Frontal cortex (tissue), 4 donors: ENCODE measurements around the gene SLC11A1. TPM values are rescaled to one million over a fixed set of nuclear protein-coding genes. Genes with fewer than 3 reads are reported as not detected.

Experiments used
- DNase-seq, 2 donors: peaks; one replicate each; pipeline ENCODE4 v3.0.0; 2012; ENCODE audit warnings: low spot score in 2 of 2
- FAIRE-seq: peaks from 2 replicates; lab custom pipeline; 2012; peaks lifted over from hg19 to GRCh38; lab: Jason Lieb, UNC
- total RNA-seq: library from RNA; depleted of rRNA; stranded (reverse); fragments of >200 nt; gene quantifications from one replicate; pipeline ENCODE4 v1.2.3, GENCODE V29; 2014
- donor health status: control.
- donor health status: control.
- donor health status: control.

The SLC11A1 gene, protein sequence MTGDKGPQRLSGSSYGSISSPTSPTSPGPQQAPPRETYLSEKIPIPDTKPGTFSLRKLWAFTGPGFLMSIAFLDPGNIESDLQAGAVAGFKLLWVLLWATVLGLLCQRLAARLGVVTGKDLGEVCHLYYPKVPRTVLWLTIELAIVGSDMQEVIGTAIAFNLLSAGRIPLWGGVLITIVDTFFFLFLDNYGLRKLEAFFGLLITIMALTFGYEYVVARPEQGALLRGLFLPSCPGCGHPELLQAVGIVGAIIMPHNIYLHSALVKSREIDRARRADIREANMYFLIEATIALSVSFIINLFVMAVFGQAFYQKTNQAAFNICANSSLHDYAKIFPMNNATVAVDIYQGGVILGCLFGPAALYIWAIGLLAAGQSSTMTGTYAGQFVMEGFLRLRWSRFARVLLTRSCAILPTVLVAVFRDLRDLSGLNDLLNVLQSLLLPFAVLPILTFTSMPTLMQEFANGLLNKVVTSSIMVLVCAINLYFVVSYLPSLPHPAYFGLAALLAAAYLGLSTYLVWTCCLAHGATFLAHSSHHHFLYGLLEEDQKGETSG
- total RNA-seq = 0.82 TPM

DNA sequence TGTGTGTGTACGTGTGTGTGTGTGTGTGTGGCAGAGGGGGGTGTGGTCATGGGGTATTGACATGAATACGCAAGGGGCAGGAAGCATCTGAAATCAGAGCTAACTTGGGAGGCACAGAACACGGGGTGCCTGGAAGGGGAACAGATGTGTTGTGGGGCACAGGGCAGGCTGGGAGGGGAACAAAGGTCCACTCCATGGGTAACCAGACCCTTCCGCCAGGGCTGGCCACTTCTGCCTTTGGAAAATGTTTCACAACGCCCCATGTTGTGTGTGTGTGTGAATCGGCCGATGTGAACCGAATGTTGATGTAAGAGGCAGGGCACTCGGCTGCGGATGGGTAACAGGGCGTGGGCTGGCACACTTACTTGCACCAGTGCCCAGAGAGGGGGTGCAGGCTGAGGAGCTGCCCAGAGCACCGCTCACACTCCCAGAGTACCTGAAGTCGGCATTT, at the start of gene SLC11A1:
SLC11A1 (plus strand) TSS at position 358 of the 451 bp plus-strand sequence. CDS start 96 bp downstream, outside the sequence.
- DNase-seq = no peak
- no peak for FAIRE-seq

DNA sequence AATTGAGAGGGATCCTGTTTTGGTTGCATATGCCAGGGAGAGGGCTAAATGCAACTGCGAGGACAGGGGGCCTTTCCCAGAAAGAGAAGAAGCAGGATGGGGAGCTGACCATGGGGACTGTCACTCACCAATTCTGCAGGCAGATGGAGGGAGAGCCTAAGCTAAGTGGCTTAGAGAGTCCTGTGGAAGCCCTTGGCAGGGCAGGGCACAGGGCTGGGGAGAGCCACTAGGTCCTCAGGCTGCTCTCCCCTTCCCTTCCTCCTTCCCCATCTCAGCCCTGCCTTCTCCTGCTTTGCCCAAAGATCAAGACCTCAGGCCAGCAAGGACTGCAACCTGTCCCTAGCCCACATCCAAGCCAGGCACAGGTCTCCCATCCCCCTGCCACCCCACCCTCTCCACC, 49.8 kb upstream of the SLC11A1 start:
- FAIRE-seq (no peak), DNase-seq (no peak)

DNA sequence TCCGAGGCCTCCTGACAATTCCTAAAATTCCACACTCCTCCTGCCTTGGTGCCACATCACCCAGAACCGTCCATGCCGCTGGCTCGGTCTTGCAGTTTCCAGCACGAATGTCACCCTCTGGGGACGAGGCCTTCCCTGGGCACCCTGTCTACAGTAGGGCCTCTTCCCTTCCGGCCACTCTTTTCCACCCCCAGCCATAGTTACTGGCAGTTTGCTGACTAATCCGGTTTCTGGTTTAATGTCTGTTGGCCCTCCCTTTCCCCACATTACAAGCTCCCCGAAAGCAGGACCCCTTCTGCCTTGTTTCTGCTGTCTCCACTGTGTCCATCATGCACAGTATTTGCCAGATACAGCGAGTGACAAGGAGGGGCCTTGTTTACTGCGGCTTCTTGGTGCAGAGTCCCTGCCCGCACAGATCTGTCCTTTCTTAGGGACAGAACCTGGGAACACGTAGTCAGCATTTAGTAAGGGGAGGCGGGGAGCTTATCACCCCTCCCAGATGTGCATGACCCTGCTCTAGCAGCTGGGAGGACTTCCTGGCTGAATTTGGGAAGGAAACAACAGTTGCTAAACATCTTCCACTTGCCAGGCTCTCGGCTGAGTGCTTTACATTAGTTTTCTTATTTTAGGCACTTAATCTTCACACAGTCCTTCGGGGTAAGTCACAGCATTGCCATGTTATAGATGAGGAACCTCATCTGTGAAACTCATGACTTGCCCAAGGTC, 49.0 kb upstream of the SLC11A1 start:
- FAIRE-seq = no peak

DNA sequence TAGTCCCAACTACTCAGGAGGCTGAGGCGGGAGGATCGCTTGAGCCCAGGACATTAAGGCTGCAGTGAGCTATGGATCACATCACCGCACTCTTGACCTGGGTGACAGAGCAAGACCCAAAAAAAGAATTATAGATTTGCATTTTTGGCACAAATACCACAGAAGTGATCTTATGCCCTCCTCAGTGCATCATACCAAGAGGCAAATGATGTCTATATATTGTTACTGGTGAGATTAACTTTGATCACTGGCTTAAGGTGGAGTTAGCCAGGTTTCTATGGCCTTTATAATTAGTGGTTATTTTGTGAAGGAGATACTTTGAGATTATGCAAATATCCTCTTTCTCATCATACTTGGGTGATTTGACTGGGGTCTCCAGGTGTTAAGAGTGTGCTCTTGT, 47.5 kb upstream of the SLC11A1 start:
- FAIRE-seq (no peak), DNase-seq (no peak)

More for the DNA sequence above, 49.0 kb upstream of the SLC11A1 start:
- DNase-seq = no peak

DNA sequence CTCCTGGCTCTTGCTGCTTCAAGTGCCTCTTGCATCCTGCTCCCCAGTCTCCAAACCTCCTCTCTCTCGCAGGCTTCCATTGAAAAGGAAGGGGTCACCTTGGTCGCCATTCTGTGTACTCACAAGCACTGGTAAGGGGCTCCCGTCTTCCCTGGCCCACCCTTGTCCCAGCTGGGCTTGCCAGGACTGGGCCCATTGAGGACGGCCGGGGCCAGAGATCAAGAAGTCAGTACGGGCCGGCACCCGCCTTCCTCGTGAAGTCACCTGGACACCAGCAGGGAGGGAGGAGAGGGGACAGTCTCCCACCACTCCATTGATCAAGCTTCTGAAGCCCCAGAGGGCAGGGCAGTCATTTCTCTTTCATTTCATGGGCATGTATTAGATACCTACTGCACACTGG, 41.4 kb upstream of the SLC11A1 start:
- FAIRE-seq (no peak), DNase-seq (no peak)

DNA sequence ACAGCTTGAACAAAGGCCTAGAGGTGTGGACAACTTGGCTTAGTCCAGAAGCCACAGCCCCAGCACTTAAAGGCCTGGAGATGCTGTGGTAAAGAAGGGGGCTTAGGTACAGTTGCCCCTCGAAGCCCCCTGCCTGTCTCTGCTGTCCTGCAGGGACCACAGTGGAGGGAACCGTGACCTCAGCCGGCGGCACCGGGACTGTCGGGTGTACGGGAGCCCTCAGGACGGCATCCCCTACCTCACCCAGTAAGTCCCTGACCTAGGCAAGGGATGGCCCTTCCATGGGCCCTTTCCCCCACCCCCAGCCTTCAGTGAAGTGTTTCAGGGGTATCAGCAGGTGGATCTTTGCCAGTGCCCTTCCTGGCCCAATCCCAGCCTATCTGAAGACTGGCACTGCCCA, 40.7 kb upstream of the SLC11A1 start:
- FAIRE-seq (no peak), DNase-seq (no peak)

DNA sequence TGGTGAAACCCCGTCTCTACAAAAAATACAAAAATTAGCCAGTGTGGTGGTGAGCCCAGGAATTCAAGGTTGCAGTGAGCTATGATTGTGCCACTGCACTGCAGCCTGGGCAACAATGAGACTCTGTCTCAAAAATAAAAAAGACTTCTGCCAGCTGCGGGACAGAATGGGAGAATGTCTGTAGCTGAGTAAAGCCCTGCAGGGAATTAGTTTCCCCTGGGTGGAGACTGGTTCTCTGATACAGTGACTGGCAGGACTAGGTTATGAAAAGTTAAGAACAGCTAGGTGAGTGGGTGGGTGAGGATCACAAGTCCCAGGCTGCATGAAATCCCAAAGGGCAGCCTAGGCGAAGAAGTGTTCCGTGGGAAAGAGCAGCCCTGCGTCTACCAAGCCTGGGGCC, 39.2 kb upstream of the SLC11A1 start:
- no peak for FAIRE-seq

DNA sequence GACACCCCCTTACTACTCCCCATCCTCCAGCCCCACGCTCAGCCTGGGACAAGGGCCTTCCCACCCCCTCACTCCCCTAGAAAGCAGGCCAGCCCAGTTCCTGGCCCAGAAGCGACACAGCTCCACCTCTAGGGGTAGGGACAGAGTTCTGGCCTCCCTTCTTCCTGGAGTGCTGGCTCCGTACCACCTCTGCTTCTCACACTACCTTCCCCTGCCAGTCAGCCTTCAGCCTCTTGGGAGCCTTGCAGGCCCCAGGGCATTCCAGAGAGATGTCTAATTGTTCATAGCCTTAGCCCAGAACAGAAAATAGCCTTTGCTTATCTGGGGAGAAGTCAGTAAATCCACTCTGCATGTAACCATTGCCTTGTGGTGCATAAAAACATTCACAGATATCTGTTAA, 38.5 kb upstream of the SLC11A1 start:
- DNase-seq (no peak), FAIRE-seq (no peak)

More for the DNA sequence above, 39.2 kb upstream of the SLC11A1 start:
- no peak for DNase-seq

DNA sequence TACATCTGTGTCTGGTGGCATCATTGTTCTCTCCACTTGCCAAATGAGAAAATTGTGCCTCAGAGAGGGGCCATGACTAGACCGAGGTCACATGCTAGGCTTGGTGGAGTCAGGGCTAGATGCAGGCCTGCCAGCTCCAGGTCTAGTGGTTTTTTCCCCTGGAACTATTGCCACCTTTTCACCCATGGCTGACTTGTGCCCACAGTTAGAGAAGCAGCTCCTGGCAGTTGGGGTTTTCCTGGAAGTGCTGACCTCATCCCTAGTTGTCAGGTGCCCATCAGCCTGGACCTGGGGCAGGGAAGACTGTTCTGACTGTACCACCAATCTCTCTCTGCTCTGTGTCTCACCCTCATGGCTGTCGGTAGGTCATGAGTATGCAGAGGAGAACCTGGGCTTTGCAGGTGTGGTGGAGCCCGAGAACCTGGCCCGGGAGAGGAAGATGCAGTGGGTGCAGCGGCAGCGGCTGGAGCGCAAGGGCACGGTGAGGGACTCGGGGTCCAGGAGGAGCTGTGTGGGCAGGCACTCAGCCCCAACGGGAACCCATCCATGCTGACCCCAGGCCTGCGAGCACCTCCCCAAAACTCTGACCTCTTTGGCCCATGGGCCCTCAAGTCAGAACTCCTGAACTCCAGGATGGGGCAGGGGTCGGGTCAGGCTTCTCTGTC, 37.9 kb upstream of the SLC11A1 start:
- FAIRE-seq = no peak

DNA sequence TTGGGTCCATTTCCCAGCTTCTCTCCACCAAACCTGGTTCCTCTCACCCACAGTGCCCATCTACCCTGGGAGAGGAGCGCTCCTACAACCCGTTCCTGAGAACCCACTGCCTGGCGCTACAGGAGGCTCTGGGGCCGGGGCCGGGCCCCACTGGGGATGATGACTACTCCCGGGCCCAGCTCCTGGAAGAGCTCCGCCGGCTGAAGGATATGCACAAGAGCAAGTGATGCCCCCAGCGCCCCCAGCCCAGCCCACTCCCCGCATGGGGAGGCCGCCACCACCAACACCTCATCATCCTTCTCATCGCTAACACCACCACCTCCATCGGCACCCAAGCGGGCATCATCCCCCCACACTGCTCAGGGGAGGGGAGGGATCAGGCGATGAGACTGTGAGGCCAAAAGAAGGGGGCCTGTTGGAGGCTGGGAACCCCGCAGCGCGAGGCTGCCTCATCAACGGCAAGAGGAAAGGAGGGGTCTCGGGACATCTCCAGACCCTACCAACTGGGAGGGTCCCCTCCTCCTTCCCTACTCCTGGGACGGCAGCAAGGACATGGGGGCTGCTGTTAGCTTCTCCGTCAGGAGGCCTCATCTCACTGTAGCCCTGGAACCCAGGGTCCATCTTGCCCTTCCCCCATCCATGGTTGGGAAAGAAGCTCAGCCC, 37.2 kb upstream of the SLC11A1 start:
- DNase-seq = no peak
- no peak for FAIRE-seq

More for the DNA sequence above, 37.9 kb upstream of the SLC11A1 start:
- DNase-seq = no peak

DNA sequence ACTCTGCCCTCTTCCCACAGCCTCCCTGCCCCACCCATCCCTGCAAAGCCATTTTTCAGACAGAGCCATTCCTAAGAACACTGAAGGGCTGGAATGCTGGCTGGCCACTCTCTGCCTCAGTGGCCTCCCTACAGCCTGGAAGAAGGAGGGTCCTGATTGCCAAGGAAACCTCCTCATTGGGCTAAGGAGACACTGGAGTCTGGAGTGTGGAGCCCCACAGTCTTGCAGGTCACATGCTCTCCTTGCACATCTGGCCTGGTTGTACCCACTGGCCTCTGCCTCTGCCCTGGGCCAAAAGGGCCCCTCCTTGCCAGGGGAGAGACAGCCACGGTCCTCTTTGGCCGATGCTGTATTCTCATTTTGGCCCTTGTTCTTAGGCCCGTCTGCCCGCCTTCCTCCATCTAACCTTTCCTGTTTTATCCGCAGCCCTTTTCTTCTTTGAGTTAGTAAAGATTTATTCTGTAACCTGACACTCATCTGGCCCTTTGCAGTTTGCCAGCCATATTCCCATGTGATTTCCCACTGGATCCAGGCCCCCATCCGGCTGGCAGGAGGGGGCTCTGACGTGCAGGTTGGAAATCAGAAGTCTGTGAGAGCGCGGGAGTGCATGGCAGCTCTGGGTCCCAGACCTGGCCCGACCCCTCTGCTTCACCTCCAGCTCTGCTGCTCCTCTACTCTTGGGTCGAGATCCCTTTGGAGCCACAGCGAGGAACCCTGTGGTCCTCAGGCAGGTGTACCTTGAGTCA, 36.4 kb upstream of the SLC11A1 start:
- no peak for FAIRE-seq
- no peak for DNase-seq

DNA sequence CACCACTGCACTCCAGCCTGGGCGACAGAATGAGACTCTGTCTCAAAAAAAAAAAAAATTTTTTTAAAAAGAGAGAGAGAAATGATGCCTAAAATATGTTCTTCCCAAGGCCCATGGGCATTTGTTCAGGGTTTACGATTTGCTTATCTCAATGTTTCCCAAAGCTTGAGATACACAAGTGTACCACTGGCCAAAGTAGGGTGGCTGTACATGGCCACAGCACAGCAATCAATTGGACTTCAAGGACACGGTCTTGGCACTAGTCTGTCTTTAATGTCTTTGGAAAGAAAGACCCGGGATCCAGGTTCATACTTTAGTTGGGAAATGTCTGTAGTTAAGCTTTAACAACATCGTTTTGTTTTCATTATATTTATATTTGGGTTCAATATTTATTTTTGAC, 34.9 kb upstream of the SLC11A1 start:
- no peak for FAIRE-seq
- DNase-seq = no peak

DNA sequence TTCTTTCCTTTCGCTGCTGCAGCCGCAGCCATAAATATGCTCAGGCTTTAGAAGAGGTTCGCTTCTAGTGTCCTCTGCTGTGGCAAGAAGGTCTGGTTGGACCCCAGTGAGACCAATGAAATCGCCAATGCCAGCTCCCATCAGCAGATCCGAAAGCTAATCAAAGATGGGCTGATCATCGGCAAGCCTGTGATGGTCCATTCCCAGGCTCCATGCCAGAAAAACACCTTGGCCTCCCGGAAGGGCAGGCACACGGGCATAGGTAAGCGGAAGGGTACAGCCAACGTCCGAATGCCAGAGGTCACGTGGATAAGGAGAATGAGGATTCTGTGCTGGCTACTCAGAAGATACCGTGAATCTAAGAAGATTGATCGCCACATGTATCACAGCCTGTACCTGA, 28.0 kb upstream of the SLC11A1 start:
- DNase-seq (no peak), FAIRE-seq (no peak)

DNA sequence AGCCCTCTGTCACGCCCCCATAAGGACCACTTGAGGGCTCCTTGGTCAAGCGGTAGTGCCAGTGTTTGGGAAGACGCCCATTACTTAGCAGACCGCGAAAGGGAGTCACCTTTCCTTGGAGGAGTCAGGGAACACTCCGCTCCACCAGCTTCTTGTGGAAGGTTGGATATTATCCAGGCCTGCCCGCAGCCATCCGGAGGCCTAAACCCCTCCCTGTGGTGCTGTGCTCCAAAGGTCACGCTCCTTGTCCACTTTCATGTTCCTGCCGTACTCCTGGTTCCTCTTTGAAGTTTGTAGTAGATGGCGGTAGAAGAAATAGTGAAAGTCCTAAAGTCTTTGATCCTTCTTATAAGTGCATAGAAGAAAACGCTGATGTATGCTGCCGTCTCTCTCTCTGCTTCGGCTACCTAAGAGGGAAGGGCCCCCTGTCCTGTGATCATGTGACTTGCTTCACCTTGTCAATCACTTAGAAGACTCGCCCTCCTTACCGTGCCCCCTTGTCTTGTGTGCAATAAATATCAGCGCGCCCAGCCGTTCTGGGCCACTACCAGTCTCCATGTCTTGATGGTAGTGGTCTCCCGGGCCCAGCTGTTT, 27.1 kb upstream of the SLC11A1 start:
- DNase-seq (no peak), FAIRE-seq (no peak)

DNA sequence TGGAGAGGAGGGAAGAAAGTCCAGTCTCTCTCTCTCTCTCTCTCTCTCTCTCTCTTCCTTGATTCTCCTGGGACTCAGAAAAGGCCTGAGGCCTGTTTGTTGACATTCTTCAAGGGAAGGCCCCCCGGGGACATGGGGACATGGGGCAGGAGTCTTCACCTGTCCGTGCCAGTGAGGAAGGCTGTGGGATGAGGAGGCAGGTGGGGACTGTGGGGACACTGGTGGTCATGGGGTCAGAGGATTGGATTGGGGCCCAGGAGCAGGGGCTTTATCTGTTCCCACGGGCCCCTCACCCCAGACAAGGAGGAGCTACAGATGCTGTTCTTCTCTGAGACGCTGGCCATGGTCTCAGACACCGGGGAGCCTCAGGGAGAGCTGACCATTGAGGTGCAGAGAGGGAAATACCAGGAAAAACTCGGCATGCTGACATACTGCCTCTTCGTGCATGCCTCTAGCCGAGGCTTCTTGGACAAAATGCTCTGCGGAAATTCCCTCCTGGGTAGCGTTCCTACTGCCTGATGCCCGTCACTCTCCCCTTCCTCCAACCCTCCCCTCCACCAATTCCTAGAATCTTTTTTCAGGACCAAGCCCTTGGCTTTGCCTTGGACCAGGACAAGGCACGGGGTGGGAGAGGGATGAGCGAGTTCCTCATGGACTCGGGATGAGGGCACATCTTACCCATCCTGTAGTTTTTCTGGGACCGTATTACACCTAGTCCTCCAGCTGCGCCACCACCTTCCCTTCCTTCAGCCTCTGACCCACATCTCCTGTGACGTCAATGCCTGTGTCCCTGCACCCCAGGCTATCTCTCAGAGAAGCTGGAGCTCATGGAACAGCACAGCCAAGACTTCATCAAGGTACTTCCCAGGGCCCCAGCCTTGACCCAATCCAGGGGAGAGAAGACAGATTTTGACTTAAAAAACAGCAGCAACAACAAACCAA, 24.6 kb upstream of the SLC11A1 start:
- DNase-seq = no peak
- no peak for FAIRE-seq

DNA sequence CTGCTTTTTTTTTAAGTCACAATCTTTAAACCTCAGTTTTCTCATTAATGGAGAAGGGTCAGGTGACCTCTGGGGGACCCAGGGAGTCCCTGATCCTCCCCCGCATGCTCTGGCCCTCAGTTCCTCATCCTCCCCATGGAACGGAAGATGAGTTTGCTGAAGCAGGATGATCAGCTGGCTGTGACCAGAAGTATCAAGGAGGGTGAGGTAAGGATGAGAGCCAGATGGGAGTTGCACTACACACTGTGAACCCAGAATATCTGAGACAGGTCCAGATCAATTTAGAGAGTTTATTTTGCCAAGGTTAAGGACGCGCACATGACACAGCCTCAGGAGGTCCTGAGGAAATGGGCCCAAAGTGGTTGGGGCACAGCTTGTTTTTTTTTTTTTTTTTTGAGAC, 21.6 kb upstream of the SLC11A1 start:
- DNase-seq = no peak
- FAIRE-seq = no peak

DNA sequence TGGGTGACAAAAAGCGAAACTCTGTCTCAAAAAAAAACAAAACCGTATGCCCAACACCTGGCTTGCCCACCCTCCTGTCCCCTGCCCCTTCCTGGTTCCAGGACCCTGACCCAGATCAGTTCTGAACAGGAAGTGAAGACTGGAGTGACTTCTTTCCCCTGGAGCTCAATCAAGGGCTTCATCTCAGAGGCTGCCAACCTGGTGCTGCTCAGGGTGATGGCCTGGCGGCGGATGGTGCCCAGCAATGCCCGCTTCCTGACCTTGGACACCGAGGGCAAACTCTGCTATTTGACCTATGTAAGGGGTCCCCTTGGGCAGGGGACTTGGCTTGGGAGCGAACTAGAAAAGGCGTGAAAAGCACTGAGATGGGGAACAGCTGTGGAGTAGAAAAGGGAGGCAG, 19.5 kb upstream of the SLC11A1 start:
- FAIRE-seq (no peak), DNase-seq (no peak)

DNA sequence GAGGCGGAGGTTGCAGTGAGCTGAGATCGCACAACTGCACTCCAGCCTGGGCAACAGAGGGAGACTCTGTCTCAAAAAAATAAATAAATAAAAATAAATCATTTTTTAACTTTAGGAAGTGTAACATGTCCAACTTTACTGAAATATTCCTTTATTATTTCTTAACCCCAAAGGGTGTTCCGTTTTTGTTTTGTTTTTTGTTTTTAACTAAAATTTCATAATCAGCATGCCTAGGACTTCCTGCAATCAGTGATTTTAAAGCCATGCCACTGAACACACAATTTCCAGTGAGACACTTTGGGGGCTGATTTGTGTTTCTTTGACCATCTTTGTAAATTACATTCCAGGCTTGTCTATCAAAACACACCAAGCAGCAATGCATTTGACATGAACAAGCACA, 18.3 kb upstream of the SLC11A1 start:
- DNase-seq (no peak), FAIRE-seq (no peak)
